ENCODE results near the gene TUBB3.

GRCh38 chr16:89983536-89983935, 60.4 kb downstream of the TUBB3 start:
- TF ChIP-seq, protein P1, sequence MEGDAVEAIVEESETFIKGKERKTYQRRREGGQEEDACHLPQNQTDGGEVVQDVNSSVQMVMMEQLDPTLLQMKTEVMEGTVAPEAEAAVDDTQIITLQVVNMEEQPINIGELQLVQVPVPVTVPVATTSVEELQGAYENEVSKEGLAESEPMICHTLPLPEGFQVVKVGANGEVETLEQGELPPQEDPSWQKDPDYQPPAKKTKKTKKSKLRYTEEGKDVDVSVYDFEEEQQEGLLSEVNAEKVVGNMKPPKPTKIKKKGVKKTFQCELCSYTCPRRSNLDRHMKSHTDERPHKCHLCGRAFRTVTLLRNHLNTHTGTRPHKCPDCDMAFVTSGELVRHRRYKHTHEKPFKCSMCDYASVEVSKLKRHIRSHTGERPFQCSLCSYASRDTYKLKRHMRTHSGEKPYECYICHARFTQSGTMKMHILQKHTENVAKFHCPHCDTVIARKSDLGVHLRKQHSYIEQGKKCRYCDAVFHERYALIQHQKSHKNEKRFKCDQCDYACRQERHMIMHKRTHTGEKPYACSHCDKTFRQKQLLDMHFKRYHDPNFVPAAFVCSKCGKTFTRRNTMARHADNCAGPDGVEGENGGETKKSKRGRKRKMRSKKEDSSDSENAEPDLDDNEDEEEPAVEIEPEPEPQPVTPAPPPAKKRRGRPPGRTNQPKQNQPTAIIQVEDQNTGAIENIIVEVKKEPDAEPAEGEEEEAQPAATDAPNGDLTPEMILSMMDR (IDR thresholded peaks at IDR 0.05) = no peak
- no peak for TF ChIP-seq ZFX (IDR thresholded peaks at IDR 0.05; ENCODE audit: borderline replicate concordance)

Measured in 22Rv1 (cell line).